ENCODE measurements around the gene CCDC57.

DNA sequence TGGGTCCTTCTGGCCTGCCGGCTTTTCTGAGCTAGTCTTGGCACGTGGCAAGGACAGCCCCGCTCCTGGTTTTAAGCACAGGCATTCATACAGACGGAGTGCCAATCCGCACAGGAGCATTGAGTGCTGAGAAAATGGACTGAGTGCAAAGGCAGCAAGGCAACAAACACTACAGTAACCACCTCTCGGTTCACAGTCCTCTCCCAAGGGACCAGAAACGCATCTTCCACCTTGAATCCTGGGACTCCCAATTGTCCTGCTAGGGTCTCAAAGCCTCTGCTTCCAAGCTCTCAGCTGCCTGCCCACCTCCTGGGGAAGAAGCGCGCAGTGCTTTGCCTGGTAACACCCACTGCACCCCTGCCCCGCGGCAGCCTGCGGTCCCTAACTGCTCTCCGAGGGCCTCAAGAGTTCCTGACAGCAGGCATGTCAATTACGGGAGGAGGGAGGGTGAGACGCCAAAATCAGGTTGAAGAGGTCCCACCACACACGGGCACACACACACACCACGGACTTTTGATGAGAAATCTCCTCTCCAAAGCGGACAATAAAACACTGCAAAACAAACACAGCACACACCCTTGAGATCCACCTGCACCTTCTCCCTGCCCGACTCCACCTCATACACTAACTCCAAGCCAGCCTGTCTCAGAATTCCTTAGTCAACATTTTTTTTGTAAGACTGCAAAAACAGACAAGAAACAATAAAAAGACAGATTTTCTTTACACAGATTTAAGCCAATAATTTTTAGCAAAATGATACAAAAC, 31.2 kb upstream of the CCDC57 start:
- TF ChIP-seq EP300 (IDR thresholded peaks at IDR 0.05; ENCODE audit: low read depth) (no peak), POLR2AphosphoS5 (IDR thresholded peaks at IDR 0.05) (no peak), POLR2A (IDR thresholded peaks at IDR 0.05) (no peak)
- TF ChIP-seq, protein P1, sequence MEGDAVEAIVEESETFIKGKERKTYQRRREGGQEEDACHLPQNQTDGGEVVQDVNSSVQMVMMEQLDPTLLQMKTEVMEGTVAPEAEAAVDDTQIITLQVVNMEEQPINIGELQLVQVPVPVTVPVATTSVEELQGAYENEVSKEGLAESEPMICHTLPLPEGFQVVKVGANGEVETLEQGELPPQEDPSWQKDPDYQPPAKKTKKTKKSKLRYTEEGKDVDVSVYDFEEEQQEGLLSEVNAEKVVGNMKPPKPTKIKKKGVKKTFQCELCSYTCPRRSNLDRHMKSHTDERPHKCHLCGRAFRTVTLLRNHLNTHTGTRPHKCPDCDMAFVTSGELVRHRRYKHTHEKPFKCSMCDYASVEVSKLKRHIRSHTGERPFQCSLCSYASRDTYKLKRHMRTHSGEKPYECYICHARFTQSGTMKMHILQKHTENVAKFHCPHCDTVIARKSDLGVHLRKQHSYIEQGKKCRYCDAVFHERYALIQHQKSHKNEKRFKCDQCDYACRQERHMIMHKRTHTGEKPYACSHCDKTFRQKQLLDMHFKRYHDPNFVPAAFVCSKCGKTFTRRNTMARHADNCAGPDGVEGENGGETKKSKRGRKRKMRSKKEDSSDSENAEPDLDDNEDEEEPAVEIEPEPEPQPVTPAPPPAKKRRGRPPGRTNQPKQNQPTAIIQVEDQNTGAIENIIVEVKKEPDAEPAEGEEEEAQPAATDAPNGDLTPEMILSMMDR (IDR thresholded peaks at IDR 0.05), result no peak

All from transverse colon (tissue), 4 donors.